GM12891 (cell line): ENCODE measurements around the gene CTDP1.

Experiments used
- PAX5 ChIP-seq: IDR thresholded peaks from 2 replicates; pipeline ENCODE4 v1.6.1; 2011; ENCODE audit warnings: low read length, moderate library complexity, mild to moderate bottlenecking; ENCODE audit not compliant: insufficient read depth, severe bottlenecking
- POLR2A ChIP-seq: IDR thresholded peaks from 2 replicates; pipeline ENCODE4 v1.6.1; 2011; ENCODE audit warnings: low read depth, low read length, control low read depth
- POLR2AphosphoS5 ChIP-seq: IDR thresholded peaks from 2 replicates; pipeline ENCODE4 v1.6.1; 2011; ENCODE audit warnings: low read depth, low read length, control low read depth
- POU2F2 ChIP-seq: IDR thresholded peaks from 2 replicates; pipeline ENCODE4 v1.6.1; 2011; ENCODE audit warnings: low read depth, mild to moderate bottlenecking, control low read depth, low read length, moderate library complexity
- SPI1 ChIP-seq: IDR thresholded peaks from 2 replicates; pipeline ENCODE4 v1.6.1; 2011; ENCODE audit warnings: low read depth, low read length, control low read depth
- TAF1 ChIP-seq: IDR thresholded peaks from 2 replicates; pipeline ENCODE4 v1.6.1; 2011; ENCODE audit warnings: low read depth, low read length, control low read depth

DNA sequence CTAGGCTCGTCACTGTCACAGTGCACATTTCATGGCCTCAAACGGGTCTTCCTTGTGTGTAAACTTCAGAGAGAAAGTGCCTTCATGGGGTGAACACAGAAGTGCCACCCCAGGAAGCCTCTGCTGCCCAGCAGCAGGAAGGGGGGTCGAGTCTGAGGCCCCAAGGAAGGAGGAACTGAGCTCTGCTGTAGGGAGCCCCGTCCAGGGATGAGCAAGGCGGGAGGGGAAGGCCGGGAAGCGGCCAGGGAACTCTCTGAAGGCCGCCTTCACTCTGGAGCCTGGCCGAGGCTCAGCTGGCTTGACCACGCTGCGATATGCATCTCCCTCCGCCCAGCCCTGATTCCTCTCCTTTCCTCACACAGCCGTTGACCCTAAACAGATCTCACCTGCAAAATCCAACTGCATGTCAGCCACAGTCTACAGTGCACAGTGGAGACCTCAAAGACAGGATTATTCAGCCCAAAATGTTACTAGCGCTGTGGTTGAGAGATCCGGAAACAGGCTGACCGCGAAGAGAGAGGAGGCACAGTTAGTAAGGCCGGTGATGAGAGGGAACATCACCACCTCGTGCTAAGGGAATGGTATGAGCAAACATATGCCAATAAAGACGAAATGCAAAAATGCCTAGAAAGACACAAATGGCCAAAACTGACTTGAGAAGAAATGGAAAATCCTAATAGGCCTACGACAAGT lies 34.2 kb upstream of the CTDP1 start:
- TF ChIP-seq POLR2A (no peak), TAF1 (no peak), PAX5 (no peak), POLR2AphosphoS5 (no peak), SPI1 (no peak), POU2F2 (no peak)
